ENCODE measurements around the gene GCLM.

- TF ChIP-seq MAX (IDR thresholded peaks at IDR 0.05; ENCODE audit: low read depth, low read length) (no peak), CTCF (IDR thresholded peaks at IDR 0.05; ENCODE audit: low read depth, low read length) (no peak)
These were observed 27.0 kb downstream of the GCLM start for GRCh38 chr1:93882269-93882668.

Data from NB4 (cell line).